Kidney tubule cell (primary cell): ENCODE measurements around the gene ZNF540.
A peak's percentile ranks its signal among the peaks of the same experiment; 100 is the strongest.
"Not testable (repeated sequence)": the region's sequence is repeated elsewhere in the genome, so short reads cannot be mapped to it uniquely, and the experiment has no call there.

Experiments used
- DNase-seq: peaks from one replicate; pipeline ENCODE4 v3.0.0-alpha.2; 2018; ENCODE audit warnings: low spot score

Gene ZNF540

DNA sequence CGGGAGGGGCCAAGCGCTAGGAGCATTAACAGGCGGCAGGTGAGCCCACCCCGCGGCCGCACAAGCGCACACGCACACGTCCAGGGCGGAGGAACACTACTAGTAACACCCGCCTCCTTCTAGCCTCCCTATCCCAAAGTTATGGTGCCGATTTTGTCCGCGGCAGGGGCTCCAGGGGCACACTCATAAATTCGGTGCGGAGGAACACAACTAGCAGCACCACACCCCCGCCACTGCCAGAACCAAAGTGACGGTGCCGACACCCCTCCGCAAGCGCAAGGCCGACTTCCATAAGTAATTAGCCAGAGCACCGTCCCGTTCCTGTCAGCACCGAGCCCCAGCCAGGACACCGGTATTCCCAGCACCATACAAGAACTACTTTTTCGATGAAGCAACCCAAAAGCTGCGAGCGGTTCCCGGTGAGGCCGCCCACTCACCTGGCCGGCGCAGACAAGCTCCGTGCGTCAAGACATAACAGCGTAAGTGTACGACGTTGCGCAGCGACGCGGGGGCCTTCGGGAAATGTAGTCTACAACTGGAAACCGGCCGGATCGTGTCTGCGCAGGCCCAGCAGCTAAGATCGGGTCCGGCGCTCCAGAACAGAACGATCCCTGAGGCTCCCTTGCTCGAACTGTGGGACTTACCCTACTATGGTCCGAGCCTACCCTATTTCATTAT lies at the start of gene ZNF540, which contains the start of gene ZNF571:
Gene ZNF540, plus strand, starts transcription at position 573 of the 678 bp plus-strand sequence. CDS start 3,572 bp downstream, outside the sequence.
Gene ZNF571, minus strand, starts transcription at position 489 of the 678 bp plus-strand sequence. CDS start 8,116 bp downstream, outside the sequence.
- peak; percentile 97 for DNase-seq

DNA sequence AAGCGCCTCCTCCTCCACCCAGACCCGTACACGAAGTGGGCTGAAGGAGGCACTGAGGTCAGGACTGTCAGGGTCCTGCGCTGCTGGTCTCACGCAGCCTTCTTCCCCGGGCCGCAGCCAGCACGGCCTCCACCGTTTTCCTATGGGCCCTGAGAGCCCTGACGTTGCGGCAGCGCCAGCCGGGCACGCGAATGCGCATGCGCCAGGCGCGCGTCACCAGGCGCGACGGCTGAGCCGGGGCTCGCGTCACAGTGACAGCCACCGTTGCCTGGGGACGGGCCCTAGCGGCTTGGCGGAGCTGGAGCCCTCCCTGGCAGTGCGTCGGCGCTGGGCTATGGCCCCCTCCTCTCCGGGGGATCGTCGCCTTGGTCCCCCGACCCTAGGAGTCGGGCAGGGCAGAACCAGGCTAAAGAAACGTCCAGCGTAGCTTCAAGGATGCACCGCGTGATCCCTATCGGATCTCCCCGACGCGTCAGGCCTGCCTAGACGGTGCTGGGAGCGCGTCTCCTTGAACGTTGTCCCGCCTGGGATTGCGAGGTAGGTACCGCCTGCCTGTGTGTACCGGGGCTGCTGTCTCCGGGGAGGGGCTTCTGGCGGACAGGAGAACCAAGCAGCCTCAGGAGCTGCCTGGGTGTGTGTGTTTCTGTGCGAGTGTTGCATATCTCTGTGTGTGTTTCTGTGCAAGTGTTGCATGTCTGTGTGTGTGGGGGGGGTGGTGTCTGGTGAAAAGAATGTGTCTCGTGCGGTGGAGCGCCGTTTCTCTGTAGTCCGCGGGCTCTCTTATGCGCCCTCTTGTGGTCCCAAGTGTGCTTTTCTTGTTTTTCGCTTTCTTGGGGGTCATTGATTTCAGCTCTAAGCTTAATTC lies 43.3 kb upstream of the ZNF540 start:
- peak; percentile 59 for DNase-seq

- DNase-seq: no peak
These were observed 31.2 kb upstream of the ZNF540 start for GRCh38 chr19:37563518-37563917.

DNA sequence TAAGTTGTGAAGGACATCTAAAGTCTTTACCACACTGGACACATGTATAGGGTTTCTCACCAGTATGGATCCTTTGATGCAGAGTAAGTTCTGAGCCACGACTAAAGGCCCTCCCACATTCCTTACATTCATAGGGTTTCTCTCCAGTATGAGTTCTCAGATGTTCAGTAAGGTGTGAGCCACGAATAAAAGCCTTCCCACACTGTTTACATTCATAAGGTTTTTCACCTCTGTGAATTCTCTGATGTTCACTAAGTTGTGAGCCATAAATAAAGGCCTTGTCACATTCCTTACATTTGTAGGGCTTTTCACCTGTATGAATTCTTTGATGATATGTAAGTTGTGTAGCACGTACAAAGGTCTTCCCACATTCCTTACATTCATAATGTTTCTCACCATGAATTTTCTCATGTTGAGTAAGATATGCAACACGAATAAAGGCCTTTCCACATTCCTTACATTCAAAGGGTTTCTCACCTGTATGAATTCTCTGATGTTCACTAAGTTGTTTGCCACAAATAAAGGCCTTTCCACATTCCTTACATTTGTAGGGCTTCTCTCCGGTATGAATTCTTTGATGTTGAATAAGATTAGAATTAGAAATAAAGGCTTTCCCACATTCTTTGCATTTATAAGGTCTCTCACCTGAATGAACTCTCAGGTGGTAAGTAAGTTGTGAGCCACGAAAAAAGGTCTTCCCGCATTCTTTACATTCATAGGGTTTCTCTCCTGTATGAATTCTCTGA lies 29.9 kb upstream of the ZNF540 start:
- no peak for DNase-seq

DNA sequence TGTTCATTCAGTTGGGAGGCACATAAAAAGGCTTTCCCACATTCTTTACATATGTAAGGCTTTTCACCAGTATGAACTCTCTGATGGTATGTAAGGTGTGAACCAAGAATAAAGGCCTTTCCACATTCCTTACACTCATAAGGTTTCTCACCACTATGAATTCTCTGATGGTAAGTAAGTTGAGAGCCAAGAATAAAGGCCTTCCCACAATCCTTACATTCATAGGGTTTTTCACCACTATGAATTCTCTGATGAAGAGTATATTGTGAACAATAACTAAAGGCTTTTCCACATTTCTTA lies 29.4 kb upstream of the ZNF540 start:
- no peak for DNase-seq

DNA sequence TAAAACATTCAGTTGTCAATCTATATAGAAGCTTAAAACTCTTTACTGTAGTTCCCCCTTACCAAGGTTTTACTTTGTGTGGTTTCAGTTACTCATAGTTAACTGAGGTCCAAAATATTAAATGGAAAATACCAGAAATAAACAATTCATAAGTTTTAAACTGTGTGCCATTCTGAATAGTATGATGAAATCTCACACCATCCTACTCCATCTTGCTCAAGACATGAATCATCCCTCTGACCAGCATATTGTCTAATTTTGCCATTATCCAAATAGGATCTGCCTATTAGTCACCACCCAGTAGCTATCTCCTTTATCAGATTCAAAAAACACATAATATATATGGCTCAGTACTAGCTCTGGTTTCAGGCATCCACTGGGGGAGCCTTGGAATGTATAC lies 22.5 kb upstream of the ZNF540 start:
- no peak for DNase-seq

DNA sequence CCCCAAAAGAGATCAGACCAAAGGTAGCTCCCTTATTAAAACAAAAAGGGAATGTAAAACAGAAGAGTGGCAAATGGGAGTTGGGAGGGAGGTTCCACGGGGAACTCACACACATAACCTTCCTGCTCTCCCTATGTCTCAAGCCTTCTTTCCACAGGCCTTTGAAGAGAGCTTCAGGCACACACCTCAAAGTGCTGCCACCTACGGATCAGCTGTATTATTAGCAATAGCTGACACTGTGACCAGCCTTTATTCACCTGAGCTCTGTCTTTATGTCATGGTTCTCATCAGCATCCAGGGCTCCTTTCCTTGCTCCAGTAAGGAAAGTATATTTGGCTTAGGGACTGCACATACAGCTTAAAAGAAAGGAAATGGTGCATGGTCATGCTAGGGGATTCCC lies 11.3 kb upstream of the ZNF540 start:
- DNase-seq: no peak

GRCh38 chr19:37593996-37594303 lies 726 bp upstream of the ZNF540 start:
- DNase-seq: no peak

GRCh38 chr19:37594982-37595382 lies 306 bp downstream of the ZNF540 start:
- DNase-seq: no peak

DNA sequence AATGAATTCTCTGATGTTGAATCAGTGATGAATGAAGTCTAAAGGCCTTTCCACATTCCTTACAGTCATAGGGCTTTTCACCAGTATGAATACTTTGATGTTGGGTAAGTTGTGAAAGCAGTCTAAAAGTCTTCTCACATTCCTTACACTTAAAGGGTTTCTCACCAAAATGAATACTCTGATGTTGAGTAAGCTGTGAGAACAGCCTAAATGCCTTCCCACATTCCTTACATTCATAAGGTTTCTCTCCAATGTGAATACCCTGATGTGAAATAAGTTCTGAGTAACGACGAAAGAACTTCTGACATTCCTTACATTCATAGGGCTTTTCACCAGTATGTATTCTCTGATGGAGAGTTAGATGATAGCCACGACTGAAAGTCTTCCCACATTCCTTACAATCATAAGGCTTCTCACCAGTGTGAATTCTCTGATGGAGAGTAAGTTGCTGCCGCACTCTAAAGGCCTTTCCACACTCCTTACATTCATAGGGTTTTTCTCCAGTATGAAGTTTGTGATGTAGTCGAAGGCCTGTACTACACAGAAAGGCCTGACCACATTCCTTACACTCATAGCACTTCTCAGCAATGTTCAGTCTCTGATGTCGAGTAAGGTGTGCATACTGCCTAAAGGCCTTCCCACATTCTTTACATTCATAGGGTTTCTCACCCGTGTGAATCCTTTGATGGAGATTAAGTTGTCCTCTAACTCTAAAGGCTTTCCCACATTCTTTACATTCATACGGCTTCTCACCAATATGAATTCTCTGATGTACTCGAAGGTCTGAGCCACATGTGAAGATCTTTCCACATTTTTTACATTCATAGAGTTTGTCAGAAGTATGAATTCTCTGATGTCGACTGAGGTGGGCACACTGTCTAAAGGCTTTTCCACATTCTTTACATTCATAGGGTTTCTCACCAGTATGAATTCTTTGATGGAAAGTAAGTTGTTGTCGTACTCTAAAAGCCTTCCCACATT lies 40.7 kb downstream of the ZNF540 start:
- DNase-seq: no peak

- DNase-seq: peak; percentile 1
These were observed 59.4 kb downstream of the ZNF540 start for GRCh38 chr19:37654118-37654517.

DNA sequence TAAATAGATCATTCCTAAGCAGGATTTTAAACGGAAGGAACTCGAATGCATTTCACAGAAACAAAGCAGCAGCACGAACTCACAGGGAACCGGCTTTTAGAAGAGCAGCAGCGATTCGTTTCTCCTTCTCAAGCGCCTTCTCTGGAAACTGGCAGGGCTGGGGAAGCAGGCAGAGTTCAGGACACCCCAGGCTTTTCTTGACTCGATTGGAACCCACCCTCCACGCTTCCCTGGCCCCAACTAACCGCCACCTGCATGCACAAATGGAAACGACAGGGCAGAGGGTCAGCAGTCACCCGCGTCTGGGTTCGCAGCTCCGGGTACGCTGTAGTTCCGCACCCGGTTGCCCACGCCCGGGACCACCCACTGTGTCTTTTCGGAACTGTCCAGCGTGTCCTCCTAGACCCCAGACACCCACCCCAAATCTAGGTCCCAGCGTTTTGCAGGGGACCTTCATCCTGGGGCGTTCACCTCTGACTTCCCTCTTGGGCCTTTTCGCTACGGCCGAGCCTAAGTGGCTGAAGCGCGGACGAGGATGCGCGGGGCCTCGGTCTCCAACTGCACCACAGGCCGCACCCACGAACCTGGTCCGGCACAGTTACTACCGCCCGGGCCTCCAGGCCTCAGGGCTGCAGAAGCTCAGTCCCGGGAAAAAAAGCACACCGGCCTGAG lies 60.1 kb downstream of the ZNF540 start:
- peak; percentile 38 for DNase-seq

DNA sequence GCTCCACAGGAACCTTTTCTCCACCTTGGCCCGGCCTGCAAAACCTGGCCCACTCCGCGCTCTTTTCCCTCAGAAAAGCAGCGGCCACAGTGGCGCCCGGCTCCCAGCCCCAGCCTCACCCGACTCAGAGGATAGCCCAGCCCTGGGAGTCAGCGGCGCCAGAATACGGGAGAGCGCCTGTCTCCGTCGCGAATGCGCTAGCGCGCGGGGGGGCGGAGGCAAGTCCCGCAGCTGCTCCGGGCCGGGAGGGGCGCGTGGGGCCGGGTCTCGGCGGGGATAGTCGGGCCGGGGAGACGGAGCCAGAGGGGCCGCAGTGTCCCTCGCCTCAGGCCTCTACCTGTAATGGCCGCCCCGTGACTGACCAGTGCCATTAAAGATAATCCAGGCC lies 60.6 kb downstream of the ZNF540 start, which contains the start of gene ZFP30:
Gene ZFP30, minus strand, starts transcription at position 165 of the 388 bp plus-strand sequence. CDS start 7,643 bp downstream, outside the sequence.
- peak; percentile 90 for DNase-seq

DNA sequence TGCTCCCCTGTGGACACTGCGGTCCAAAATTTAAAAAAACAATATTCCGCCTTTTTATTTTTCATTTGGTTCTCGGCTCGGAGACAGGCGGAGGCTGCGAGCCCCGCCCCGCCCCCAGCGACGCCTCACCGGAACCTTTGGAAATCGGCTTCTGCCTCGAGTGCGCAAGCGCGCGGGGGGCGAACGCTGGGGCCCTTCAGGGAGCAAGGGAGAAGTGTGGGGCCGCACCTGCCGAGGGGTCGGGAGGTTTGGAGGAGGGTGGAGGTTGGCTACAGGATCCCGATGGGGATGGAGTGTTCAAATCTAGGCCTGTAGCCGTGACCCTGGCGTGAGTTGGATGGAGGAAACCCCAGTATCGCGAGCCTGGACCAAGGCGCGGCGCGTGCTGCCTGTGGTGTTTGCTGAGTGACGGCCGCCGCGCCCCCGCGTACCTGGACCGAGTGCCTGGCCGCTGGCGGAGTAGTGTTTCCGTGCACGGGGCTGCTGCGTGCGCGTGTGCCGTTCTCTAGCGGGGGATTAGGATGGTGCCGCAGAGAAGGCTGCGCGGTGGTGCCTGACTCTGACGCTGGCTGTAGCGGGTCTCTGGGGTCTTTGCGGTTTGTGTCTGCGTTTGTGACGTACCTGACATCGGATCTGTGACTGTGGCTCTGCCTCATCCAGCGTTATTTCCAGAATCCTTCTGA lies 61.2 kb downstream of the ZNF540 start:
- DNase-seq: peak; percentile 89

DNA sequence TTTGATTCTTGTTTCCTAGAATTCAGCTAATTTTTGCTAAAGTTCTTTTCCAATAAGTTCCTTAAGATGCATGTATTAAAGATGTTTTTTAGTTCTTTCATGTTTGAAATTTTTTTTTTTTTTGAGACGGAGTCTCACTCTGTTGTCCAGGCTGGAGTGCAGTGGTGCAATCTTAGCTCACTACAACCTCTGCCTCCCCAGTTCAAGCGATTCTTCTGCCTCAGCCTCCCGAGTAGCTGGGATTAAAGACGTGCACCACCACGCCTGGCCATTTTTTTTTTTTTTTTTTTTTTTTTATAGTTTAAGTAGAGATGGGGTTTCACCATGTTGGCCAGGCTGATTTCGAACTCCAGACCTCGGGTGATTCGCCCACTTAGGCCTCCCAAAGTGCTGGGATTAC lies 62.5 kb downstream of the ZNF540 start:
- not testable (repeated sequence) for DNase-seq
